ENCODE measurements around the gene CAB39.

CAB39 gene

GRCh38 chr2:230739961-230740360 is 27.3 kb downstream of the CAB39 start:
- Histone ChIP-seq H3K27ac (no peak overlapping the region), H3K79me2 (ENCODE audit: insufficient read depth, low read depth) (peaks cover 57% of the 10 kb centered on the region)

GRCh38 chr2:230742781-230743180 is 30.1 kb downstream of the CAB39 start:
- Histone ChIP-seq H3K27ac (no peak overlapping the region), H3K79me2 (ENCODE audit: insufficient read depth, low read depth) (peaks cover 40% of the 10 kb centered on the region), H3K27me3 (ENCODE audit: insufficient read depth, low read depth) (no peaks in the 10 kb centered on the region), H2AFZ (ENCODE audit: low read depth) (no peak overlapping the region), H3K9ac (no peak overlapping the region), H3K4me2 (no peak overlapping the region), H3K4me3 (IDR thresholded peaks at IDR 0.05; ENCODE audit: insufficient read depth, low read depth, low read length) (no peak overlapping the region), H3K4me1 (ENCODE audit: low read depth, poor library complexity, severe bottlenecking) (peaks cover 18% of the 10 kb centered on the region), H3K36me3 (ENCODE audit: insufficient read depth) (no peaks in the 10 kb centered on the region), H4K20me1 (ENCODE audit: insufficient read depth) (no peaks in the 10 kb centered on the region)
- no peak for TF ChIP-seq CTCF (conservative IDR thresholded peaks at IDR 0.05; ENCODE audit: low read depth, low read length)

More at GRCh38 chr2:230739961-230740360, 27.3 kb downstream of the CAB39 start:
- peaks cover 38% of the 10 kb centered on the region for H3K4me1 ChIP-seq (ENCODE audit: low read depth, poor library complexity, severe bottlenecking)
- H3K9ac ChIP-seq, result no peak overlapping the region
- no peak overlapping the region for H2AFZ ChIP-seq (ENCODE audit: low read depth)
- H3K4me3 ChIP-seq (IDR thresholded peaks at IDR 0.05; ENCODE audit: insufficient read depth, low read depth, low read length), result no peak overlapping the region
- H4K20me1 ChIP-seq (ENCODE audit: insufficient read depth), result no peaks in the 10 kb centered on the region
- no peaks in the 10 kb centered on the region for H3K27me3 ChIP-seq (ENCODE audit: insufficient read depth, low read depth)
- H3K36me3 ChIP-seq (ENCODE audit: insufficient read depth), result no peaks in the 10 kb centered on the region
- H3K4me2 ChIP-seq, result no peak overlapping the region
- TF ChIP-seq CTCF (conservative IDR thresholded peaks at IDR 0.05; ENCODE audit: low read depth, low read length), result no peak

- H3K9ac ChIP-seq, result no peak overlapping the region
- no peak overlapping the region for H3K4me3 ChIP-seq (IDR thresholded peaks at IDR 0.05; ENCODE audit: insufficient read depth, low read depth, low read length)
- H3K27ac ChIP-seq, result no peak overlapping the region
- H3K4me2 ChIP-seq, result no peak overlapping the region
- peaks cover 10% of the 10 kb centered on the region for H3K4me1 ChIP-seq (ENCODE audit: low read depth, poor library complexity, severe bottlenecking)
- no peaks in the 10 kb centered on the region for H3K36me3 ChIP-seq (ENCODE audit: insufficient read depth)
- no peaks in the 10 kb centered on the region for H4K20me1 ChIP-seq (ENCODE audit: insufficient read depth)
- no peak overlapping the region for H2AFZ ChIP-seq (ENCODE audit: low read depth)
- TF ChIP-seq CTCF (conservative IDR thresholded peaks at IDR 0.05; ENCODE audit: low read depth, low read length), result no peak
- peaks cover 25% of the 10 kb centered on the region; the same call in 1 of the 2 replicates for H3K79me2 ChIP-seq (ENCODE audit: insufficient read depth, low read depth)
- no peaks in the 10 kb centered on the region for H3K27me3 ChIP-seq (ENCODE audit: insufficient read depth, low read depth)
Measured at GRCh38 chr2:230746213-230746612, 33.6 kb downstream of the CAB39 start.

- no peak overlapping the region for H2AFZ ChIP-seq (ENCODE audit: low read depth)
- no peak overlapping the region for H3K27ac ChIP-seq
- H3K36me3 ChIP-seq (ENCODE audit: insufficient read depth), result no peaks in the 10 kb centered on the region
- no peaks in the 10 kb centered on the region for H4K20me1 ChIP-seq (ENCODE audit: insufficient read depth)
- no peak for TF ChIP-seq CTCF (conservative IDR thresholded peaks at IDR 0.05; ENCODE audit: low read depth, low read length)
- no peak overlapping the region for H3K4me3 ChIP-seq (IDR thresholded peaks at IDR 0.05; ENCODE audit: insufficient read depth, low read depth, low read length)
- H3K9ac ChIP-seq, result no peak overlapping the region
- H3K4me1 ChIP-seq (ENCODE audit: low read depth, poor library complexity, severe bottlenecking), result peaks cover 13% of the 10 kb centered on the region
- peaks cover 19% of the 10 kb centered on the region; the same call in 1 of the 2 replicates for H3K79me2 ChIP-seq (ENCODE audit: insufficient read depth, low read depth)
- H3K4me2 ChIP-seq, result no peak overlapping the region
- no peaks in the 10 kb centered on the region for H3K27me3 ChIP-seq (ENCODE audit: insufficient read depth, low read depth)
Measured at GRCh38 chr2:230748087-230748486, 35.4 kb downstream of the CAB39 start.
